ENCODE data around the gene SAP130.

SAP130 gene

DNA sequence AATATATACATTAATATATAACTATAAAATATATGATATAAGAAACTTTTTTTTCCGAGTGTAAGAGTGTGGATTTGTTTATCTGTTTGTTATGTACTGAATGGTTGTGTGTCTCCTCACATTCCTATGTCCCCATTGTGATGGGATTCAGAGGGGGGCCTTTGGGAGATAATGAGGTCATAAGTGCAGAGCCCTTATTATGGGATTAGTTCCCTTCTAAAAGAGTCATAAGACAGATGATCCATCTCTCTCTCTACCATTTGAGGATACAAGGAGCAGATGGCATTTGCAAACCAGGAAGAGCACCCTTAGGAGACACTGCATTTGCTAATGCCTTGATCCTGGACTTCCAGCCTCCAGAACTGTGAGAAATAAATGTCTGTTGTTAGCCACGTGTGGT lies 30.3 kb upstream of the SAP130 start:
- no peak for DNase-seq (ENCODE audit: low spot score)
- TF ChIP-seq, protein P1, sequence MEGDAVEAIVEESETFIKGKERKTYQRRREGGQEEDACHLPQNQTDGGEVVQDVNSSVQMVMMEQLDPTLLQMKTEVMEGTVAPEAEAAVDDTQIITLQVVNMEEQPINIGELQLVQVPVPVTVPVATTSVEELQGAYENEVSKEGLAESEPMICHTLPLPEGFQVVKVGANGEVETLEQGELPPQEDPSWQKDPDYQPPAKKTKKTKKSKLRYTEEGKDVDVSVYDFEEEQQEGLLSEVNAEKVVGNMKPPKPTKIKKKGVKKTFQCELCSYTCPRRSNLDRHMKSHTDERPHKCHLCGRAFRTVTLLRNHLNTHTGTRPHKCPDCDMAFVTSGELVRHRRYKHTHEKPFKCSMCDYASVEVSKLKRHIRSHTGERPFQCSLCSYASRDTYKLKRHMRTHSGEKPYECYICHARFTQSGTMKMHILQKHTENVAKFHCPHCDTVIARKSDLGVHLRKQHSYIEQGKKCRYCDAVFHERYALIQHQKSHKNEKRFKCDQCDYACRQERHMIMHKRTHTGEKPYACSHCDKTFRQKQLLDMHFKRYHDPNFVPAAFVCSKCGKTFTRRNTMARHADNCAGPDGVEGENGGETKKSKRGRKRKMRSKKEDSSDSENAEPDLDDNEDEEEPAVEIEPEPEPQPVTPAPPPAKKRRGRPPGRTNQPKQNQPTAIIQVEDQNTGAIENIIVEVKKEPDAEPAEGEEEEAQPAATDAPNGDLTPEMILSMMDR (conservative IDR thresholded peaks at IDR 0.05; ENCODE audit: low read depth) = no peak
- no peak overlapping the region for H3K27ac ChIP-seq
- POLR2A ChIA-PET (ENCODE audit: low non-redundant PET) = no interaction called here
- CTCF ChIA-PET = no interaction called here

DNA sequence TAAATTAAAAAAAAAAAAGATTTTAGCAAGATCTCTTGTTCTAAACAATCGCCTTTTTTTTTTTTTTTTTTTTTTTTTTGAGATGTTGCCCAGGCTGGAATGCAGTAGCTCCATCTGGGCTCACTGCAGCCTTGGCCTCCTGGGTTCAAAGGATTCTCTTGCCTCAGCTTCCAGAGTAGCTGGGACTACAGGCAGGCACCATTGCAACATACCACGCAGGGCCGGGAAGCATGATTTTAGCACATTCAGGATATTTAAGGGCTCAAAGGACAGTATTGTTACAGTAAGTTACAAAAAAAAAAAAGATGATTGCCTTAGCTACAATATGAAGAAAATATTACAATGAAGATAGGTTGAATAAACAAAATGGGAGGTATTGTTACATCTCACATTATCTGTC lies 29.5 kb upstream of the SAP130 start:
- TF ChIP-seq, protein P1 (conservative IDR thresholded peaks at IDR 0.05; ENCODE audit: low read depth) = no peak
- ChIA-PET POLR2A (ENCODE audit: low non-redundant PET) (no interaction called here), CTCF (no interaction called here)
- no peak overlapping the region for H3K27ac ChIP-seq
- no peak for DNase-seq (ENCODE audit: low spot score)

DNA sequence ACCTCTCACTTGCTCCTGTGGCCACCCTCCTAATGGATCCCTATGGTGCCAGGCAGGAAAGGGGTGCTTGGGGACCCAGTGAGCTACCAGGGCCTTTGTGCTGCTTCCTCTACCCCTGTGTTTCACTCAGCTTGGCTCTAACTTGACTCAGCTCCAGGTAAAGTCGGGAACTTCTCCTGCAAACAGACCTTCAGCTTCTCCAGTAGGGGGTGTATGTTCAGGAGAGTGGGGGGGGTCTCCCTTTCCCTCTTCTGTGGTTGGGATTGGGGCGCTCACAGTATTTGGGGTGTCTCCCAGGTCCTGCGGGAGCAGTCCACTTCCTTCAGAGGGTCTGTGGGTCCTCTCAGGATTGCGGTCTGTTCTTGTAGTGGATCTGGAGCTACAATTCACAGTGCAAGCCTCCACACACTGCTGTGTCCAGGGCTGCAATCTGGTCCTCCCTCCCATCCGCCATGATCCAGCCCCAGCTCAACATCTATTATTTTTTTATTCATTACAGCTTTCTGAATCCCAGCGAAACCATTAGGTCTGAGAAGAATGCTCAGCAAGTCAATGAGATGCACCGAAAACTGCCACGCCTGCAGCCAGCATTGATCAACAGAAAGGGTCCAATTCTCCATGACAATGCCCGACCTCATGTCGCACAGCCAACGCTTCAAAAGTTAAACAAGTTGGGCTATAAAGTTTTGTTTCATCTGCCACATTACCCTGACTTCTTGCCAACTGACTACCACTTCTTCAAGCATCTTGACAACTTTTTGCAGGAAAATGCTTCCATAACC lies 26.4 kb upstream of the SAP130 start:
- ChIA-PET POLR2A (ENCODE audit: low non-redundant PET) (no interaction called here), CTCF (interaction anchor here (0.6 to 2.7 kb wide), 3 partner anchors 9 to 60 kb away, joined by 4 to 13 read pairs (median 4); no protein-coding TSS in a partner anchor)
- DNase-seq (ENCODE audit: low spot score) = no peak
- TF ChIP-seq, protein P1 (conservative IDR thresholded peaks at IDR 0.05; ENCODE audit: low read depth) = no peak
- no peak overlapping the region for H3K27ac ChIP-seq

DNA sequence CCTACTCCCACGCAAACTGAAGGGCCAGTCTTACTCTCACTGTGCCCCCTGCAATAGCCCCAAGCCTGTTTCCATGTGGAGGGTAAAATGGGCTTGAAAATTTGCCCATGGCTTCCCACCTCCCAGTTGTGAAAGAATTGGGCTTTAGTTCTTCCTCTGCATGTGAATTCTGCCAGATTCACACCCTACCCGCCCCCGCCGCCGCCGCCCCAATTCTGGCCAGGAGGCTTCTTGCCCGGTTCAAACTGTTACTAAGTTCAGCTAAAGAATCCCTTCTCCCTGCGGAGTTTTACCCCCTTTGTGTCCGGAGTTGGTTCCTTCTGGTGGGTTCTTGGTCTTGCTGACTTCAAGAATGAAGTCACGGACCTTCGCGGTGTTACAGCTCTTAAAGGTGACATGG lies 25.5 kb upstream of the SAP130 start:
- CTCF ChIA-PET = interaction anchor here (0.6 to 2.7 kb wide), 2 partner anchors 10 to 368 kb away, joined by 3 to 13 read pairs; no protein-coding TSS in a partner anchor

DNA sequence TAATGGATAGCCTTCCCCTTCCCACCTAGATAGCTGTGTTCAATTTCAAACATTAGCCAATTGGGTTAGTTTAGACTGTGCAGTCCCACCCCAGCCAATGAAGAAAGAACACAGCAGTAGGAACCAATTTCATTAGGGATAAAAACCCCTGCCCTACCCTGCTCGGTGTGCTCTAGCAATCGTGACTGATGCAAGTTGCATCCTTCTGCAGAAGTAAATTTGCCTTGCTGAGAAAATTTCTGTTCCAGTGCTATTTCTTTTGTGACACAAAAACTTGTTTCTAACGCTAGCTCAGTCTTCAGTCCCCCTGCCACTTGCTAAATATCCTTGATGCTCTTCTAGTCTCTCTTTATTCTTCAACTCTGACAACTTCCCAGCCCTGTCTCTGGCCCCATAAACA lies 15.2 kb upstream of the SAP130 start:
- TF ChIP-seq, protein P1 (conservative IDR thresholded peaks at IDR 0.05; ENCODE audit: low read depth) = no peak
- POLR2A ChIA-PET (ENCODE audit: low non-redundant PET) = no interaction called here
- CTCF ChIA-PET = no interaction called here
- H3K27ac ChIP-seq = no peak overlapping the region
- DNase-seq (ENCODE audit: low spot score) = no peak

More for the DNA sequence above, 25.5 kb upstream of the SAP130 start:
- POLR2A ChIA-PET (ENCODE audit: low non-redundant PET) = no interaction called here
- no peak for DNase-seq (ENCODE audit: low spot score)
- no peak overlapping the region for H3K27ac ChIP-seq
- TF ChIP-seq, protein P1 (conservative IDR thresholded peaks at IDR 0.05; ENCODE audit: low read depth) = no peak

DNA sequence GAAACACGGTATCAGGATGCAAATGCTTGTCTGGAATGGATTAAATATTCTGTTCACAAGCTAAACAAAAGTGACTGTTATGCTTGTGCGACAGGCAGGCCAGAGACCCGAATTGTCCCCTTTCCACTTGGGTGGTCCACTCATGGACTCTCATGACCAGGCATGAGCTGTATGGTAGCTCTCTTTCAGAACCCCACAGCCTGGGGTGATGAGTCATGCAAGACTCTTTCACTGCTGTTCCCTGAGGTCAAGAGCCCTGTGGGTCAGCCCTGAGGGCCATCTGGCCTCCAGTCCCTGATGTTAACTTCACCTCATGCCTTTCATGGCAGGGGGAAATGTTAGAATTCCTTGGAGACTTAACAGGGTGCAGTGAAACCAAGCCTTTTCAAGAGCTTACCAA lies 13.7 kb upstream of the SAP130 start:
- no peak overlapping the region for H3K27ac ChIP-seq
- ChIA-PET POLR2A (ENCODE audit: low non-redundant PET) (interaction anchor here (0.6 kb wide), 1 partner anchor 191 kb away, joined by 3 read pairs; no protein-coding TSS in a partner anchor), CTCF (no interaction called here)
- no peak for DNase-seq (ENCODE audit: low spot score)
- TF ChIP-seq, protein P1 (conservative IDR thresholded peaks at IDR 0.05; ENCODE audit: low read depth) = no peak

All from RWPE1 (cell line).